Hepatocyte (in vitro differentiated cells): Measurements from ENCODE around the gene SSC4D. TPM values are rescaled to one million over a fixed set of nuclear protein-coding genes. Genes with fewer than 3 reads are reported as not detected.
A peak's percentile ranks its signal among the peaks of the same experiment; 100 is the strongest.

Experiments
- DNase-seq: peaks from one replicate; pipeline ENCODE4 v3.0.0-alpha.2; 2016; ENCODE audit warnings: low spot score
- H2AFZ ChIP-seq: fragments of 200-600 bp; sonication (generic); 2 replicates; pipeline ENCODE4 v1.6.0; 2016; ENCODE audit warnings: antibody characterized with exemption, mild to moderate bottlenecking
- H3K27ac ChIP-seq: fragments of 200-600 bp; sonication (generic); 2 replicates; pipeline ENCODE4 v1.5.1; 2016; ENCODE audit warnings: mild to moderate bottlenecking
- H3K27me3 ChIP-seq: fragments of 200-600 bp; sonication (generic); 2 replicates; pipeline ENCODE4 v1.6.1; 2016
- H3K36me3 ChIP-seq: fragments of 200-600 bp; sonication (generic); replicated peaks from 2 replicates; pipeline ENCODE4 v1.5.1; 2016; ENCODE audit warnings: low read depth; ENCODE audit not compliant: insufficient read depth
- H3K4me1 ChIP-seq: fragments of 200-600 bp; sonication (generic); 2 replicates; pipeline ENCODE4 v1.5.1; 2016; ENCODE audit warnings: mild to moderate bottlenecking, moderate library complexity; ENCODE audit not compliant: insufficient read depth
- H3K4me2 ChIP-seq: fragments of 200-600 bp; sonication (generic); 2 replicates; pipeline ENCODE4 v1.6.0; 2016
- H3K4me3 ChIP-seq: fragments of 200-600 bp; sonication (generic); 2 replicates; pipeline ENCODE4 v1.5.1; 2016; ENCODE audit warnings: mild to moderate bottlenecking
- H3K79me2 ChIP-seq: fragments of 200-600 bp; sonication (generic); 2 replicates; pipeline ENCODE4 v1.6.0; 2017; ENCODE audit warnings: mild to moderate bottlenecking
- H3K9me2 ChIP-seq: fragments of 200-600 bp; sonication (generic); replicated peaks from 2 replicates; pipeline ENCODE4 v1.6.0; 2017; ENCODE audit warnings: mild to moderate bottlenecking; ENCODE audit not compliant: insufficient read depth
- H3K9me3 ChIP-seq: fragments of 200-600 bp; sonication (generic); 2 replicates; pipeline ENCODE4 v1.5.1; 2016; ENCODE audit warnings: low read depth, mild to moderate bottlenecking
- H4K20me1 ChIP-seq: fragments of 200-600 bp; sonication (generic); 2 replicates; pipeline ENCODE4 v1.6.0; 2016; ENCODE audit warnings: mild to moderate bottlenecking; ENCODE audit not compliant: insufficient read depth, poor library complexity, severe bottlenecking
- EZH2 ChIP-seq: fragments of 200-600 bp; sonication (generic); IDR thresholded peaks from 2 replicates; pipeline ENCODE4 v1.6.1; 2016; ENCODE audit warnings: antibody characterized with exemption, mild to moderate bottlenecking, borderline replicate concordance
- EZH2phosphoT487 ChIP-seq: fragments of 200-600 bp; sonication (generic); IDR thresholded peaks from one replicate; pipeline ENCODE4 v1.6.1; 2018; ENCODE audit warnings: antibody characterized with exemption, mild to moderate bottlenecking, low read depth, moderate library complexity; ENCODE audit not compliant: unreplicated experiment, severe bottlenecking
- WGBS: methylation state at CpG from one replicate; pipeline ENCODE4 v1.1.6; 2016; ENCODE audit warnings: low lambda C conversion rate; ENCODE audit errors: missing lambda C conversion rate; 5-methylcytosine and 5-hydroxymethylcytosine counted together
- polyA plus RNA-seq: library from polyadenylated mRNA; unstranded; fragments of >200 nt; fragmentation: Nextera tagmentation; extraction: Ambion mirVana; gene quantifications from 2 replicates; pipeline ENCODE4 v1.2.1, GENCODE V29; 2016
- total RNA-seq: library from RNA; depleted of rRNA; stranded (reverse); fragments of >200 nt; gene quantifications from 2 replicates; pipeline ENCODE4 v1.2.3, GENCODE V29; 2014
- TF ChIP-seq, protein P1 (sequence below): fragments of 200-600 bp; sonication (generic); IDR thresholded peaks from 2 replicates; pipeline ENCODE4 v1.5.1; 2016; ENCODE audit warnings: antibody characterized with exemption, mild to moderate bottlenecking; ENCODE audit not compliant: poor library complexity

Gene SSC4D
- total and polyA plus RNA-seq, 2 experiments from 2014 or later, result 9.7 to 14.5 TPM

- 95% methylated on average over 5 of the region's 5 CpGs for WGBS
- H2AFZ ChIP-seq, result no peak overlapping the region
- no peaks in the 10 kb centered on the region for H3K9me3 ChIP-seq
- no peak overlapping the region for H3K4me3 ChIP-seq
- H3K79me2 ChIP-seq, result peaks cover 99% of the 10 kb centered on the region
- TF ChIP-seq EZH2phosphoT487 (no peak), EZH2 (no peak)
- TF ChIP-seq, protein P1, sequence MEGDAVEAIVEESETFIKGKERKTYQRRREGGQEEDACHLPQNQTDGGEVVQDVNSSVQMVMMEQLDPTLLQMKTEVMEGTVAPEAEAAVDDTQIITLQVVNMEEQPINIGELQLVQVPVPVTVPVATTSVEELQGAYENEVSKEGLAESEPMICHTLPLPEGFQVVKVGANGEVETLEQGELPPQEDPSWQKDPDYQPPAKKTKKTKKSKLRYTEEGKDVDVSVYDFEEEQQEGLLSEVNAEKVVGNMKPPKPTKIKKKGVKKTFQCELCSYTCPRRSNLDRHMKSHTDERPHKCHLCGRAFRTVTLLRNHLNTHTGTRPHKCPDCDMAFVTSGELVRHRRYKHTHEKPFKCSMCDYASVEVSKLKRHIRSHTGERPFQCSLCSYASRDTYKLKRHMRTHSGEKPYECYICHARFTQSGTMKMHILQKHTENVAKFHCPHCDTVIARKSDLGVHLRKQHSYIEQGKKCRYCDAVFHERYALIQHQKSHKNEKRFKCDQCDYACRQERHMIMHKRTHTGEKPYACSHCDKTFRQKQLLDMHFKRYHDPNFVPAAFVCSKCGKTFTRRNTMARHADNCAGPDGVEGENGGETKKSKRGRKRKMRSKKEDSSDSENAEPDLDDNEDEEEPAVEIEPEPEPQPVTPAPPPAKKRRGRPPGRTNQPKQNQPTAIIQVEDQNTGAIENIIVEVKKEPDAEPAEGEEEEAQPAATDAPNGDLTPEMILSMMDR, result no peak
- no peaks in the 10 kb centered on the region for H3K9me2 ChIP-seq
- no peak for DNase-seq
- peaks cover 15% of the 10 kb centered on the region for H3K4me1 ChIP-seq
- no peaks in the 10 kb centered on the region for H3K27me3 ChIP-seq
- no peak overlapping the region for H3K27ac ChIP-seq
- no peak overlapping the region for H3K4me2 ChIP-seq
- H4K20me1 ChIP-seq, result peaks cover 92% of the 10 kb centered on the region
- H3K36me3 ChIP-seq, result no peaks in the 10 kb centered on the region
These were observed 55.8 kb downstream of the SSC4D start for GRCh38 chr7:76353744-76354143.

DNA sequence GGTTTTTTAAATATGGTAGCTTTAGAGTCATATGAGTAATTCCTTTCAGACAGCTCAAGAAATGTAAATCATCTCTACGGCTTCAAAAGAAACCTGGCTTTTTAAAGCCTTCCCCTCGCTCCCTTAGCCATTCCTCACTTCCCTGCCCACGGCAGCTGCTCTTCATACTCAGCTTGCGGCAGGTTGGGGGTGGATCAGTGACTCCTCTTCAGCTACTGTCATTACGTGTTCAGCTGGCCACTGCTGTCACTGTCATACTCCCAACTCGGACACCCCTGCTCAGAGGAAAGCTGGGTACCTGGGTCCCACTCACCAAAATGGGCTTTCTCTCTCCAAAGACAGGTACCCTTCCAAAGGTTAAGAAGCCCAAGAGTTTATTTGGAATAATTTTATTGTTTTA, 57.3 kb downstream of the SSC4D start:
- DNase-seq, result no peak
- Histone ChIP-seq H3K4me2 (peak overlapping the region; percentile 29), H3K4me1 (peaks cover 15% of the 10 kb centered on the region), H4K20me1 (peaks cover 95% of the 10 kb centered on the region), H3K4me3 (no peak overlapping the region), H3K27ac (no peak overlapping the region), H3K27me3 (no peaks in the 10 kb centered on the region), H3K36me3 (no peaks in the 10 kb centered on the region), H3K9me3 (no peaks in the 10 kb centered on the region), H3K9me2 (no peaks in the 10 kb centered on the region), H2AFZ (no peak overlapping the region), H3K79me2 (peaks cover 100% of the 10 kb centered on the region)
- 91% methylated on average over 6 of the region's 6 CpGs for WGBS
- TF ChIP-seq, protein P1, result no peak
- TF ChIP-seq EZH2, result no peak
- no peak for TF ChIP-seq EZH2phosphoT487

DNA sequence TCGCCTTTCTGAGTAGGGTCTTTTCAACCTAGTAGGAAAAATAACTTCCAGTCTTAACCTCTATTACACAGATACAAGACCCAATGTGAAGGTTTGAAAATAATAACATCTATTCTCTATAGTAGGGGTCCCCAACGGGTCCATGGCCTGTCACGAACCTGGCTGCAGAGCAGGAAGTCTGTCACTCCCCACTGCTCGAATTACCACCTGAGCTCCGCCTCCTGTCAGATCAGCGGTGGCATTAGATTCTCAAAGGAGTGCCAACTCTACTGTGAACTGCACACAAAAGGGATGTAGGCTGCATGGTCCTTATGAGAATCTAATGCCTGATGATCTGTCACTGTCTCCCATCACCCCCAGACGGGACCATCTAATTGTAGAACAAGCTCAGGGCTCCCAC, 58.1 kb downstream of the SSC4D start:
- H3K4me1 ChIP-seq, result peaks cover 14% of the 10 kb centered on the region
- H3K4me2 ChIP-seq, result no peak overlapping the region
- no peaks in the 10 kb centered on the region for H3K9me3 ChIP-seq
- TF ChIP-seq, protein P1, result no peak
- TF ChIP-seq EZH2phosphoT487 (no peak), EZH2 (no peak)
- no peaks in the 10 kb centered on the region for H3K36me3 ChIP-seq
- no peaks in the 10 kb centered on the region for H3K9me2 ChIP-seq
- H3K27me3 ChIP-seq, result no peaks in the 10 kb centered on the region
- H3K79me2 ChIP-seq, result peaks cover 100% of the 10 kb centered on the region
- WGBS, result 91% methylated on average over 7 of the region's 7 CpGs
- no peak overlapping the region for H2AFZ ChIP-seq
- no peak for DNase-seq
- H4K20me1 ChIP-seq, result peaks cover 92% of the 10 kb centered on the region
- H3K4me3 ChIP-seq, result no peak overlapping the region
- no peak overlapping the region for H3K27ac ChIP-seq
